Skin epidermis (tissue), 12 donors: ENCODE data around the gene TNFSF13.

Experiments used
- H3K27ac ChIP-seq, 21 experiments: fragments of 200-600 bp; sonication (generic) in 11 of 21; one replicate each; pipeline ENCODE4 v1.5.0; 2020; ENCODE audit warnings: mild to moderate bottlenecking in 3 of 21, inconsistent platforms in 2 of 21, moderate library complexity in 2 of 21
- H3K4me3 ChIP-seq, 7 experiments: fragments of 200-600 bp; sonication (generic) in 2 of 7; one replicate each; pipeline ENCODE4 v1.5.0; 2020; ENCODE audit warnings: inconsistent platforms in 2 of 7, mild to moderate bottlenecking in 2 of 7, moderate library complexity in 1 of 7

TNFSF13 gene

DNA sequence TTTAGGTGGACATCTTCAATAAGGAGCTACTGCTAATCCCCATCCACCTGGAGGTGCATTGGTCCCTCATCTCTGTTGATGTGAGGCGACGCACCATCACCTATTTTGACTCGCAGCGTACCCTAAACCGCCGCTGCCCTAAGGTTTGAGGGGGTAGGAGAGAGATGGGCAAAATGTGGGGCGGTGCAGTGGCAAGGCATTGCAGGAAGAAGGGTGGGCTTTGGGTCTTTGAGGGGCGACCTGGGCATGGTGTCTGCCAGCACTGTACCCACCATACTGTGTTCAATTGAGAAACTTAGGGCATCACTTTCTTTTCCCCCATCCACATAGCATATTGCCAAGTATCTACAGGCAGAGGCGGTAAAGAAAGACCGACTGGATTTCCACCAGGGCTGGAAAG lies 11.8 kb downstream of the TNFSF13 start:
- no peak overlapping the region for H3K4me3 ChIP-seq
- H3K27ac ChIP-seq: no peak overlapping the region

GRCh38 chr17:7572338-7572587 lies 13.7 kb downstream of the TNFSF13 start:
- peak overlapping the region in 20 of 21 experiments; percentile 56 to 100 (median 88) for H3K27ac ChIP-seq
- H3K4me3 ChIP-seq: peak overlapping the region; percentile 18 to 98 (median 80)

- Histone ChIP-seq H3K4me3 (peak overlapping the region; percentile 70 to 98 (median 81)), H3K27ac (peak overlapping the region; percentile 91 to 100 (median 98))
These were observed 14.2 kb downstream of the TNFSF13 start for GRCh38 chr17:7572588-7573323.

- H3K4me3 ChIP-seq: peak overlapping the region; percentile 70 to 98 (median 81)
- peak overlapping the region; percentile 91 to 100 (median 98) for H3K27ac ChIP-seq
These were observed 15.0 kb downstream of the TNFSF13 start for GRCh38 chr17:7573324-7574080.

- Histone ChIP-seq H3K27ac (peak overlapping the region in 19 of 21 experiments; percentile 93 to 100 (median 98)), H3K4me3 (peak overlapping the region; percentile 70 to 98 (median 81))
These were observed 15.8 kb downstream of the TNFSF13 start for GRCh38 chr17:7574176-7574953.

DNA sequence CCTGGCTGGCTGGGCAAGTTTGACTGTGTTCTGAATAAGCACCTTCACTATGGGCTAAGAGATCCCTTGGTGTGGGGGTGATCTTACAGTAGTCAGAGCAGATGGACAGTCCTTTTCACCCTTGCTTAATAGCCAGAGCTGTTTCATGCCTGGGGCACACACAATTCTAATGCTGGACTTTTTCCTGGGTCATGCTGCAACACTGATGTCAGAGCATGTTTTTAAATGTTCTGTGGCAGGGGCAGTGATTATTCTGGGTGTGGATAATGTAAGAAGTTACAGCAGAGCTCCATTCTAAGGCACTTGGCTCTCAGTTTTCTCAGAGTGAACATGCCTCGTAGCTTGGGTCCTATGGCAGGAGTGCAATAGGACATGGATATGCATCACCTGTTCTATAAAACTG lies 16.9 kb downstream of the TNFSF13 start:
- Histone ChIP-seq H3K27ac (peak overlapping the region in 4 of 21 experiments; percentile 40 to 100 (median 99)), H3K4me3 (peak overlapping the region in 2 of 7 experiments; percentile 97 to 98)

DNA sequence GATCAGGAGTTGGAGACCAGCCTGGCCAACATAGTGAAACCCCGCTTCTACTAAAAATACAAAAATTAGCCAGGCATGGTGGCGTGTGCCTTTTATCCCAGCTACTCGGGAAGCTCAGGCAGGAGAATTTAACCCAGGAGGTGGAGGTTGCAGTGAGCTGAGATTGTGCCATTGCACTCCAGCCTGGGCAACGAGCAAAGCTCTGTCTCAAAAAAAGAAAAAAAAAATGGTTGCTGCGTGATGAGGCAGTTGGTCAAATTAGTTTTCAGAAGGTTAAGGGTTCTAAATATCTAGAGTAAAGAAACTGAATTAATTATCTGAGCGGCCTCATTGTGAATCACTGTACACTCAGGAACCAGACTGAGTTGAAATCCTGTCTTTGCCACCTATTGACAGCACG lies 17.4 kb downstream of the TNFSF13 start:
- H3K27ac ChIP-seq: no peak overlapping the region
- H3K4me3 ChIP-seq: peak overlapping the region in 2 of 7 experiments; percentile 1 to 97

DNA sequence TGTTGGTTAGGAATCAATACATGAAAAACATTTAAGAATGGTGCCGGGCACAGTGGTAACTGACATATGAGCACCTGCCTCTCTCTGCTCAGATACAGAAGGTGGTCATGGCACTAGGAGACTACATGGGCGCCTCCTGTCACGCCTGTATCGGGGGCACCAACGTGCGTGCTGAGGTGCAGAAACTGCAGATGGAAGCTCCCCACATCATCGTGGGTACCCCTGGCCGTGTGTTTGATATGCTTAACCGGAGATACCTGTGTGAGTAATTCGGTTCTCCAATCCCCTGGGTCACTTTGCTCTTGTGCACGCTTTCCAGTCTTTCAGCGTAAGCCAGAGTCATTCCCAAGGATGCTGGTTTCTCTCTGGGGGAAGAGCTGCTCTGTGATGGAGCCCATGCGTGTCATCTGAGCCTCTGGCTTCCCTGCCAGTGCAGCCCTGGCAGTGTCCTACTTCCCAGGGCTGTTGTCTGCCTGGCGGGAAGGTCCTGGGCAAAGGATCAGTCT lies 17.9 kb downstream of the TNFSF13 start:
- peak overlapping the region in 1 of 21 experiments; percentile 1 for H3K27ac ChIP-seq
- H3K4me3 ChIP-seq: peak overlapping the region in 1 of 7 experiments; percentile 1

GRCh38 chr17:7577327-7578199 lies 19.0 kb downstream of the TNFSF13 start:
- no peak overlapping the region for H3K4me3 ChIP-seq

GRCh38 chr17:7579001-7579833 lies 20.7 kb downstream of the TNFSF13 start, which contains the start of gene CD68:
Gene CD68 (plus strand): TSS chr17:7579638. CDS start chr17:7579678, 40 bp downstream.
- Histone ChIP-seq H3K27ac (peak within 1 kb of the TSS; percentile 43 to 99 (median 92)), H3K4me3 (peak within 1 kb of the TSS; percentile 4 to 57 (median 16))

More at GRCh38 chr17:7577327-7578199, 19.0 kb downstream of the TNFSF13 start:
- H3K27ac ChIP-seq: peak overlapping the region in 3 of 21 experiments; percentile 1 to 27 (median 1)

GRCh38 chr17:7579834-7580603 lies 21.5 kb downstream of the TNFSF13 start:
- Histone ChIP-seq H3K4me3 (peak overlapping the region; percentile 4 to 57 (median 16)), H3K27ac (peak overlapping the region; percentile 43 to 99 (median 92))

- peak overlapping the region; percentile 4 to 57 (median 18) for H3K4me3 ChIP-seq
- peak overlapping the region in 20 of 21 experiments; percentile 16 to 99 (median 92) for H3K27ac ChIP-seq
These were observed 22.3 kb downstream of the TNFSF13 start for GRCh38 chr17:7580604-7581575.

- Histone ChIP-seq H3K4me3 (peak overlapping the region; percentile 32 to 57 (median 46)), H3K27ac (peak overlapping the region; percentile 68 to 99 (median 93))
These were observed 24.1 kb downstream of the TNFSF13 start for GRCh38 chr17:7582396-7583252.

GRCh38 chr17:7583253-7584109 lies 24.9 kb downstream of the TNFSF13 start, which contains the start of gene MPDU1:
Gene MPDU1 (plus strand): TSS chr17:7583852. CDS start chr17:7583863, 11 bp downstream.
- Histone ChIP-seq H3K27ac (peak within 1 kb of the TSS; percentile 68 to 99 (median 93)), H3K4me3 (peak within 1 kb of the TSS; percentile 32 to 57 (median 46))
